NCI-H2107 (cell line): ENCODE data around the gene SPOCD1.

Experiments
- DNase-seq: peaks from one replicate; lab custom pipeline; 2025; lab: John Stamatoyannopoulos, UW

SPOCD1 gene

GRCh38 chr1:31787261-31787660 lies 28.6 kb downstream of the SPOCD1 start:
- DNase-seq: no peak

GRCh38 chr1:31786366-31787060 lies 29.3 kb downstream of the SPOCD1 start:
- peak; percentile 28 for DNase-seq

DNA sequence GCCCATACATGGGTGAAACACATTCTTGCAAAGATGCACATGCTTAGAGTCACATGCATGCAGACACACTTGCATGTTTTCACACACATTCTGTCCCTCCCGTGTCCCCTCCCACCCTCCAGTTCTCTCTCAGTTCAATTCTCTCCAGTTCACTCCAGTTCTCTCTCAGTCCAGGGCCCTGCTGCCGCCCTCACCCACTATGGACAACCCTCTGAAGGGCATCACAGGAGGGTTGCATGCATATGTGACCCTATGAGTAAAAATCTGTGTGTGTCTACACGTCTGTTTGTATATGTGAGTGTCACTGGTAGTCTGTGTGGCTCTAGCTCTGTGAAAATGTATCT lies 29.9 kb downstream of the SPOCD1 start:
- no peak for DNase-seq

- DNase-seq: peak; percentile 63
Measured at GRCh38 chr1:31785020-31785946, 30.5 kb downstream of the SPOCD1 start.

- no peak for DNase-seq
Measured at GRCh38 chr1:31784356-31785019, 31.3 kb downstream of the SPOCD1 start.

GRCh38 chr1:31783846-31784245 lies 32.0 kb downstream of the SPOCD1 start:
- no peak for DNase-seq

DNA sequence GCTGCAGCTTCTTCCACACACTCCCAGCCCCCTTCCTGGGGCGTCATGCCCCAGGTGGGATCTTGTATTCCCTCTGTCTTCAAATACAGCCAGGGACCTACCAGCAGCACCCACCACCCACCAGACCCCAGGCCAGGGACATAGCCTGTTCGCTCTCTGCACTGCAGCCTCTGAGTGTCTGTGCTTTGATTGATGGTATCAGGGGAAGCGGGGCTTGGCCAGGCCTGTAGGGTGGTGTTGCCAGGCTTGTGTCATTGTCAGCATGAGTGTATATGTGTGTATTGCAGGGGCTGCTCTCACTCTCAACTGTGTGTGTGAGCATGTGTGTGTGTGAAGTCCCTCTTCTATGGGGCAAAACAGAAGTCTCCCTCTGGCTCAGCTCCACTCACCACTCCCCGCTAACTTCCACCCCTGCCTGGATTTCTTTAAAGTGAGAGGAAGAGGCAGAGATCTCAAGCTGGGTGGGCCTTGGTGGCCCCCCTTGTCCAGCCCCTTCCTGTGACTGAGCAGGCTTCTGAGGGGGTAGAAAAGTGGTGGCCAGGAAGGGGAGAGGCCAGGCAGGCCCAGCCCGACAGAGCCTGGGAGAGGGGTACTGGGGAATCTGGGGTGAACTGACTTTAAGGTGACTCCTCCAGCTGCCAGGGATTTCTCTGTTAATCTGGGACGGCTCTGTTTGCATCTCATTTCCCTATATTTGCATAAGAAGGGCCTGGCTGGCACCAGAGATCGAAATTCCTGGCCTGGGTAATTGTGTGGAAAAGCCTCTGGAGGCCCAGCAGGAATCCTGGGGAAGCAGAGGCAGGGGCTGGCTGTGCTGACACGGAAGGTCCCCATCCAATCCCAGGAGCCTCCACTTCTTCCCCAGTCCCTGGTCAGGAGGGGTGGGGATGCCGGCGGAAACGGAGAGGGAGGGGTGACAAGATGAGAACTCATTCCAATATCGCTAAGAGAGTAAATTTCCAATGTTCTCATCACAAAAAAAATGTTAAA lies 33.1 kb downstream of the SPOCD1 start:
- DNase-seq: no peak

DNA sequence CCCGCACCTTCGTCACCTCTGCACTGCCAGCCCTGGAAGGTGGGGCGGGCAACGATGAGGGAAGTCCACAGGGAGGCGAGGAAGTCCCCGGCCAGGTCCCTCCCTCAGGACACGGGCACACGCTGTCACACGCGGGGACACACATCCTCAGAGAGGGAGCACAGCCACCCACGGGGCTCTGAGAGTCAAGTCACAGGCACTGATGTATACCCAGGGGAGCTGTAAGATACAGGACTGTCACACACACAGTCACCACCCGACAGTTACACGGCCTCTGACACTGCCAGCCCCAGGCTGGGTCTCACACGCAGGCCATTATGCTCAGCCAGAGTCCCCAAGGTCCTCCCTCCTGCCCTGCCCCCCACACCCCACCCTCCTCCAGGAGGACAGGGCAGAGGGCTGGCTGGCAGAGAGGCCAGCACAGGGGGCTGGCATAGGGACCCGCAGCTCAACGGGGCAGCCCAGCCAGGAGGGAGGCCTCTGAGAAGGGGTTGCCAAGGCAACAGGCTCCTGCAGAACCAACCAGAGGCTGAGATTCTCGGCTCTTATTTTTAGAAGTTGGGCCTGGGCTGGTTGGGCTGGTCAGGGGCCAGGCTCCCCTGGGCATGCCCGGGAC lies 34.0 kb downstream of the SPOCD1 start:
- no peak for DNase-seq

DNA sequence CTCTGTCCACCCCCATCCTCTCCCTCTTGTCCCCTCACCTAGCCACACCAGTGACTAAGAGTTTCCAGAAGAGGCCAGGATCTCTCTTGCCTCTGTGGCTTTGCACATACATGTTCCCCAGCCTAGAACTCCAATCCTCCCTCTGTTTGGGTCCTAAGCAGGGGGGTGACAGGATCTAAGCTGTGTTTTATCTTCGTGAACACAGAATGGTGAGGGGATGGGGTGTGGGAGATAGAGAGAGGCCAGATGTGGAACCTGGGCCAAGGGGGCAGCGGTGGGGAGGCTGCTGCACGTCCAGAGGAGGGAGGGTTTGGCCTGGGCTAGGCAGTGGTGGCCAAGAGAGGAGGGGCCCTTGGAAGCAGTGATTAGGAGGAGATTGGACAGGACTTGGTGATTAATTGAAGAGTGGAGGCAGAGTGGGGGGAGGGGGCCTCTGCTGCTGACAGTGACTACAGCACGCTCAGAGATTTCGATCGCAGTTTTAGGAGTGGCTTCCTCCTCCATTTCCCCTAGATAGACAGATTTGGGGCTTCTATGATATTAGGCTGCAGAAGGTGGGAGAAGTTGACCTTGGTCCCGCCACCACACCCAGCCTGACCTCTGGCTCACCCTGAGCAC lies 34.6 kb downstream of the SPOCD1 start:
- DNase-seq: no peak

GRCh38 chr1:31780632-31781031 lies 35.2 kb downstream of the SPOCD1 start:
- DNase-seq: no peak

DNA sequence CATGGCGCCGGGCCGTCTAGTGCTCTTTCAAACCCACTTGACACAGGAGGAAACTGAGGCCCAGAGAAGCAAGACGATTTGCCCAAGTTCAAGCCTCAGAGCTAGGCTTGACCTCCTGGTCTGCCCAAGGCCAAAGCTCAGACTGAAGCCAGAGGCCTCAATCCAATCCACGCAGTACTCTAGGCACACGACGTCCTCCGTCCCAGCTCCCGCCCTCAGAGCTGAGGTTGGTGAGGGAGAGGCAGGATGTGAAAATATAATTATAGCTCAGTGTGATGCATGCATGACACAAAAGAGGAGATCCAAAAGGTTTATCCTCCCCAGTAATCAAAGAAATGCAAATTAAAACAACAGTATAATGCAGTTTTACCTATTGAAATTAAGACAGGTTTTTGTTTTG lies 36.1 kb downstream of the SPOCD1 start:
- DNase-seq: no peak

DNA sequence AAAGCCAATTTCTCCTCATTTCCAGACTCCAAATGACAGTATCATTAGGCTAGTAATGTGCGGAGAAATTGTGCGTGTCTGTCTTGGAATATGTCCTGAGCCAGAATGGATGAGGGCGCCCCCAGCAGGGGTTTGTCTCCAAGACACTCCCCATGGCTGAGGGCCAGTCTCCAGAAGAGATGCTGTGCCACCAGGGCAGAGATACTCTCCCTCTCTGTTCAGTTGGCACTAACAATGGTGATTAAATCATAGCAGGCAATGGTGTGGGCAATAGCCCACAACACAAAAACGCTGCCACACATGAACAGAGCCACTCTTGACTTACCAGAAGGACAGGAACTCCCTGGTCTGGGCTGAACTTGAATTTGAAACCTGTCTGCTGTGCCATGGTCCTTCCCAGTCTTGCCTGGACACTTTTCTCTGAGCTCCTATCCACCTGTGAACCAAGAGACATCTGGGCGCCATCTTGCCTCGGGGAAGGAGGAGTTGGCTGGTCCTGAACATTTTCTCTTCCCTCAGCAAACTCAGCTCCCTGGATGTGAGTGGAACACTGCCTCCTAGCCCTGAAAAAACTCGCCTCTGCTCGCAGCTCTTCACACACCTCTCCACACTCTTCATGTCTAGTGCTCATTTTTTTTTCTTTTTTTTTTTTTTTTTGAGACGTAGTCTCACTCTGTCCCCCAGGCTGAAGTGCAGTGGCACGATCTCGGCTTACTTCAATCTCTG lies 36.9 kb downstream of the SPOCD1 start:
- DNase-seq: no peak

- DNase-seq: no peak
Measured at GRCh38 chr1:31776516-31776915, 39.3 kb downstream of the SPOCD1 start.

DNA sequence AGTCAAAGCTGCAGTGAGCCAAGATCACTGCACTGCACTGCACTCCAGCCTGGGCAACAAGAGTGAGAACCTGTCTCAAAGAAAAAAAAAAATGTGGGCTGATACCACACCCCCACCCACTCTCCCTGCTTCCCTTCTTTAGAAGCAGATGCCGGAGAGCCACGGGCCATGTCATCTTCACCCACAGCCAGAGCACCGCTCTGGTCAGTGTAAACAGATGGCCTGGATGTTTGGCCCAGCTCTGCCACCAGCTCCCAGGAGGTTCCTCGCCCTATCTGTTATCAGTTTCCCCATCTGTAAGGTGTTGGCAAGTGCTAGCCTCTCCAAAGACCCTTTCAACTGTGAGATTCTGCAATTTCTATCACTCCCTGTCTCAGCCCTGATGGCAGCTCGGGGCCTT lies 39.8 kb downstream of the SPOCD1 start:
- no peak for DNase-seq

DNA sequence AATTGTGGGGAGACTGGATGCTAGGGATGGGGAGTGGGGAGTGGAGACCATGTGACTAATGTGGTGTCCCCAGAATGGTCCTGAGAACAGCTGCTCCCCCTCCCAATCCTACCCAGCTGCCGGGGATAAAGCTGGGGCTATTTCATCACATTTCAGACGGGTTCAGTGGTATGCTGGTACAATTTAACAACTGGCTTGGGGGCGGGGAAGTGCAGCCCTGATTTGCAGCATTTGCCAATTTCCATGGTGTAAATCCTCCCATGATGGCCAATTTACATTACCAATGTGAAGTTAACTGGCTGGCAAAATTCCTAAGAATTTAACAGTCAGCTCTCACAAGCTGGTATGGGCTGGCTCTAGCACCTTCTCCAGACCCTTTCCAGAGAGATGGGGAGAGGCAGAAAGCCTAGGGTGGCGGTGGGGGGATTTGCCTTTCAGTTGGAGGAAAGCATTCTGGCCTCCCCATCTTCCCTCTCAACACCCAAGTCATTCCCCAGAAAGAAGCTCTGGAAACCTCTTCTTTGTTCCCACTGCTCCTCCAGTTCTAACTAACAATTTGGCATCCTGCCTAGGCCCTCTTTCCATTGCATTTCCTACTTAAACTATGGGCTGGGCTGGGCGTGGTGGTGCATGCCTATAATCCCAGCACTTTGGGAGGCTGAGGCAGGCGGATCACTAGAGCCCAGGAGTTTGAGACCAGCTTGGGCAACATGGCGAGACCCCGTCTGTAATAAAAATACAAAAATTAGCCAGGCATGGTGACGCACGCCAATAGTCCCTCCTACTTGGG lies 40.4 kb downstream of the SPOCD1 start:
- no peak for DNase-seq

- no peak for DNase-seq
Measured at GRCh38 chr1:31774495-31774894, 41.3 kb downstream of the SPOCD1 start.

DNA sequence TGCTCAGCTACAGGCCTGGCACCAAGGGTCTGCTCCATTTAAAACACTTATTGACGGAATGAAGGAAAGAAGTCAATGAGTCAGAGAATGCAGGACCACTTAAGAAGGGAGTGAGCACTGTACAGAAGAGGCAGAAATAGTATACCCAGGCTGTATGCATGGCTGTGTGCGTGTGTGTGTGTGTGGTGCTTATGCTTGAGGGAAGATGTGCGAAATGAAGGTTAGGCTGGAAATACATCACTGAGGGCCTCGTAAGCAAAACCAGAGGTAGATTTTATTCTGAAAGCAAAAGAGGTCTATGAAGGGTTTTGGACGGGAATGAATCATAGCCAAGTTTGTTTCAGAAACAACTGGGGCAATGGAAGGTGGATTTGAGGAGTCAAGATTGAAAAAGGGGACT lies 42.0 kb downstream of the SPOCD1 start:
- DNase-seq: no peak

GRCh38 chr1:31772669-31773248 lies 43.1 kb downstream of the SPOCD1 start:
- no peak for DNase-seq
